PC-9 (cell line): Measurements from ENCODE around the gene MERTK.
A peak's percentile ranks its signal among the peaks of the same experiment; 100 is the strongest.

Source experiments
- EZH2 ChIP-seq: fragments of 200-600 bp; sonication (generic); IDR thresholded peaks from 2 replicates; pipeline ENCODE4 v1.8.0; 2017; ENCODE audit warnings: antibody characterized with exemption, low read depth
- TF ChIP-seq, protein P1 (sequence below): fragments of 200-600 bp; sonication (generic); conservative IDR thresholded peaks from 2 replicates; pipeline ENCODE4 v1.6.1; 2017; ENCODE audit warnings: mixed run types, antibody characterized with exemption, mild to moderate bottlenecking, moderate library complexity

DNA sequence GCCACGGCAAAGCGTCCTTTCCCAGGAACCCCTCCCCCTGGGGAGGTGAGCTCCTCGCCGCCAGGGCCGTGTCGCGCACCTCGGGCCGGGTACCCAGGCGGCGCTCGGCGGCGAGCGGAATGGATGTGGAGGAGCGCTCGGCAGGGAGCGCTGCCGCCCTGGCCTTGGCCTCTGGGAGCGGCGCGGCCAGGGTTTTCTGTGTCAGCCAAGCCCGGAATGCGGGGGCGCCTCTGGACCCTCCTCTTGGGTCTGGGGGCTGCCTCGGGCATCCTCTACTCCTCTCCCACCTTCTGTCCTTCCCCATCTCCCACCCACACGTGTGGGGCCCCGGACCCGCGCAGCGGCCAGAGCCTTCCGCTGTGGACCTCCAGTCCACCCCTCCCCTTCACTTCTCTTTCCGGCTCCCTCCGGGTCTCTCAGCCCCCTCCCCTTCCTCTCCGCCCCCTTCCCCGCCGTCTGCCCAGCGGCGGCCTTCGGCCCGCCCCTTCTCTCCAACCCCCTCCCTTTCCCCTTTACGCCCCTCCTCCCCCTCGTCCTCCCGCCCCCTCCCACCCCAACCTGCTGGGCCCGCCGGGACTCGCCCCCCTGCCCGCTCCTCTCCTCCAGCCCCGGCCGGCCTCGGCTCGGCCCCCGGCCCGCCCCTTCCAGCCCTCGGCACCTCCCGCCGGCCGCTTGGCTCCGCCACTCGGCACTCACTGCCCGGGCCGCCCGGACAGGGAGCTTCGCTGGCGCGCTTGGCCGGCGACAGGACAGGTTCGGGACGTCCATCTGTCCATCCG, at the start of gene MERTK:
- TF ChIP-seq, protein P1, sequence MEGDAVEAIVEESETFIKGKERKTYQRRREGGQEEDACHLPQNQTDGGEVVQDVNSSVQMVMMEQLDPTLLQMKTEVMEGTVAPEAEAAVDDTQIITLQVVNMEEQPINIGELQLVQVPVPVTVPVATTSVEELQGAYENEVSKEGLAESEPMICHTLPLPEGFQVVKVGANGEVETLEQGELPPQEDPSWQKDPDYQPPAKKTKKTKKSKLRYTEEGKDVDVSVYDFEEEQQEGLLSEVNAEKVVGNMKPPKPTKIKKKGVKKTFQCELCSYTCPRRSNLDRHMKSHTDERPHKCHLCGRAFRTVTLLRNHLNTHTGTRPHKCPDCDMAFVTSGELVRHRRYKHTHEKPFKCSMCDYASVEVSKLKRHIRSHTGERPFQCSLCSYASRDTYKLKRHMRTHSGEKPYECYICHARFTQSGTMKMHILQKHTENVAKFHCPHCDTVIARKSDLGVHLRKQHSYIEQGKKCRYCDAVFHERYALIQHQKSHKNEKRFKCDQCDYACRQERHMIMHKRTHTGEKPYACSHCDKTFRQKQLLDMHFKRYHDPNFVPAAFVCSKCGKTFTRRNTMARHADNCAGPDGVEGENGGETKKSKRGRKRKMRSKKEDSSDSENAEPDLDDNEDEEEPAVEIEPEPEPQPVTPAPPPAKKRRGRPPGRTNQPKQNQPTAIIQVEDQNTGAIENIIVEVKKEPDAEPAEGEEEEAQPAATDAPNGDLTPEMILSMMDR, result peak; percentile 73
- TF ChIP-seq EZH2, result no peak
